ENCODE measurements around the gene S1PR1. TPM values are rescaled to one million over a fixed set of nuclear protein-coding genes. Genes with fewer than 3 reads are reported as not detected.
"Not testable (repeated sequence)": the region's sequence is repeated elsewhere in the genome, so short reads cannot be mapped to it uniquely, and the experiment has no call there.

Gene S1PR1
- total RNA-seq, 6 donors from 2014 or later: 18.9 to 130 (median 76.5) TPM

DNA sequence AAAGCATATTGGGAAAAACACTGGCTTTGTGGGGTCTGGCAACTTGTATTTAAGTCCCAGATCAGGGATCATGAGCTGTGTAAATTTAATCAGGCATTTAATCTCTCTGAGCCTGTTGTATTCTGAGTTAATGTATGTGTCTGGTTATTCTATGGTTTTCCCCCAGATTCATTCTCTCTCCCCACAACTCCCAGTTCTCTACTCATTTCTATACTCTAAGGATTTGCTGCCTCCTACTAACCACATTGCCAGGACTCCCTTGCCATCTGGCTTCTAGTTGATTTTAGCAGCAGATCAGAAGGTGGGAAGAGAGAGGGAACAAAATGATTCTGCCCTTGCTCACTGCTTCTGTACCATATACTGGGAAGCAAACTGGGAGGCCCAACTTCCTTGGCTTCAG is 31.4 kb upstream of the S1PR1 start:
- Histone ChIP-seq H3K27me3 (no peaks in the 10 kb centered on the region), H3K4me3 (no peak overlapping the region), H3K27ac (no peak overlapping the region), H3K4me1 (peaks cover 0 to 3% (median 0%) of the 10 kb centered on the region in 4 donors), H3K36me3 (no peaks in the 10 kb centered on the region), H3K9me3 (no peaks in the 10 kb centered on the region)
- ATAC-seq (ENCODE audit: low FRiP score in 2 of 2) (no peak), DNase-seq (no peak)
- TF ChIP-seq POLR2AphosphoS5 (IDR thresholded peaks at IDR 0.05) (no peak), EP300 (IDR thresholded peaks at IDR 0.05) (no peak)

DNA sequence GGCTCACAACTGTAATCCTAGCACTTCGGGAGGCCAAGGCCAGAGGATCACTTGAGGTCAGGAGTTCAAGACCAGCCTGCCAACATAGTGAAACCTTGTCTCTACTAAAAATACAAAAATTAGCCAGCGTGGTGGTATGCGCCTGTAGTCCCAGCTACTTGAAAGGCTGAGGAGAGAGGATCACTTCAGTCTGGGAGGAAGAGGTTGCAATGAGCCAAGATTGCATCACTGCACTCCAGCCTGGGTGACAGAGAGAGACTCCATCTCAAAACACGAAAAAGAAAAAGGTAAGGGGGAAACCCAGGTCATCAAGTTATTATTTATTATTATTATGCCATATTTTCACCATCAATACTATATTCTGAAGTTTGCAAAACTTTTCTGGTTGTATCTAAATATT is 30.7 kb upstream of the S1PR1 start:
- not testable (repeated sequence) for ATAC-seq (ENCODE audit: low FRiP score in 2 of 2); H3K27ac ChIP-seq
- 54 to 71% methylated on average over 4 of the region's 4 CpGs for WGBS, 2 donors

GRCh38 chr1:101207271-101207670 is 29.5 kb upstream of the S1PR1 start:
- not testable (repeated sequence) for H3K27me3 ChIP-seq; H3K27ac ChIP-seq; H3K36me3 ChIP-seq; ATAC-seq (ENCODE audit: low FRiP score in 2 of 2); H3K4me1 ChIP-seq; H3K9me3 ChIP-seq; DNase-seq; H3K4me3 ChIP-seq
- WGBS, 2 donors: 90 to 98% methylated on average over 9 of the region's 9 CpGs

More for the DNA sequence above, 30.7 kb upstream of the S1PR1 start:
- H3K4me3 ChIP-seq, H3K36me3 ChIP-seq, DNase-seq, H3K9me3 ChIP-seq, H3K27me3 ChIP-seq, H3K4me1 ChIP-seq: not testable (repeated sequence)

GRCh38 chr1:101207891-101208290 is 28.9 kb upstream of the S1PR1 start:
- Histone ChIP-seq H3K9me3 (no peaks in the 10 kb centered on the region), H3K4me1 (peaks cover 0 to 3% (median 0%) of the 10 kb centered on the region in 4 donors), H3K27me3 (no peaks in the 10 kb centered on the region), H3K27ac (no peak overlapping the region), H3K36me3 (no peaks in the 10 kb centered on the region), H3K4me3 (no peak overlapping the region)
- 94 to 98% methylated on average over 2 of the region's 2 CpGs for WGBS, 2 donors
- DNase-seq: no peak
- ATAC-seq (ENCODE audit: low FRiP score in 2 of 2): no peak
- no peak for TF ChIP-seq POLR2AphosphoS5 (IDR thresholded peaks at IDR 0.05)
- no peak for TF ChIP-seq POLR2A (IDR thresholded peaks at IDR 0.05)

- H3K36me3 ChIP-seq: no peaks in the 10 kb centered on the region
- no peak overlapping the region for H3K4me3 ChIP-seq
- no peak for DNase-seq
- TF ChIP-seq EP300 (IDR thresholded peaks at IDR 0.05): no peak
- TF ChIP-seq POLR2AphosphoS5 (IDR thresholded peaks at IDR 0.05): no peak
- no peak for TF ChIP-seq POLR2A (IDR thresholded peaks at IDR 0.05)
- no peak for TF ChIP-seq CTCF (IDR thresholded peaks at IDR 0.05)
- WGBS, 2 donors: 93 to 94% methylated on average over 6 of the region's 6 CpGs
- no peak overlapping the region for H3K27ac ChIP-seq
- H3K4me1 ChIP-seq: peaks cover 0 to 2% (median 0%) of the 10 kb centered on the region in 4 donors
- no peak for ATAC-seq (ENCODE audit: low FRiP score in 2 of 2)
- H3K9me3 ChIP-seq: no peaks in the 10 kb centered on the region
- H3K27me3 ChIP-seq: no peaks in the 10 kb centered on the region
Observed at GRCh38 chr1:101215363-101216011, 21.3 kb upstream of the S1PR1 start.

- Histone ChIP-seq H3K4me3 (no peak overlapping the region), H3K4me1 (peaks cover 0 to 2% (median 0%) of the 10 kb centered on the region in 4 donors), H3K27me3 (no peaks in the 10 kb centered on the region), H3K27ac (no peak overlapping the region), H3K36me3 (no peaks in the 10 kb centered on the region), H3K9me3 (no peaks in the 10 kb centered on the region)
- no peak for ATAC-seq (ENCODE audit: low FRiP score in 2 of 2)
- no peak for DNase-seq
- no peak for TF ChIP-seq EP300 (IDR thresholded peaks at IDR 0.05)
- no peak for TF ChIP-seq POLR2A (IDR thresholded peaks at IDR 0.05)
- no peak for TF ChIP-seq CTCF (IDR thresholded peaks at IDR 0.05)
- no peak for TF ChIP-seq POLR2AphosphoS5 (IDR thresholded peaks at IDR 0.05)
- WGBS, 2 donors: 54 to 66% methylated on average over 2 of the region's 2 CpGs
Observed at GRCh38 chr1:101216623-101217022, 20.2 kb upstream of the S1PR1 start.

DNA sequence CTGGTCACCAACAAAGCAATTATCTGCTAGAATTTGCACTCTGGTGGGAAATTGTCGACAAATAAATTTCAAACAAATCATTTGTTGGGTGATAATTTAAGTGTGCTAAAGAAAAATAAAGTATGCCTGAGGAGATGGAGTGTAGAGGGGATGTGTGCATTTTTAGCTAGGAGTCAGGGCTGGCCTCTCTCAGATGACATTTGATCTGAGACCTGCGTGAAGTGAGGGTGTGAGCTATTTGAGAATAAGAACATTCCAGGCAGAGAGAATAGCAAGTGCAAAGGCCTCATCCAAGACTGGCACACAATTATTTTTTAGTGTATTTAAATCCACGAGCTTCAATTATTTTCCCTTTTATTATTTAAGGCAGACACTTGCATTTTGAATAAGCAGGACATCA is 19.7 kb upstream of the S1PR1 start:
- no peaks in the 10 kb centered on the region for H3K9me3 ChIP-seq
- no peaks in the 10 kb centered on the region for H3K36me3 ChIP-seq
- TF ChIP-seq CTCF (IDR thresholded peaks at IDR 0.05) (no peak), POLR2A (IDR thresholded peaks at IDR 0.05) (no peak), POLR2AphosphoS5 (IDR thresholded peaks at IDR 0.05) (no peak), EP300 (IDR thresholded peaks at IDR 0.05) (no peak)
- 76 to 82% methylated on average over 3 of the region's 3 CpGs for WGBS, 2 donors
- H3K4me1 ChIP-seq: peaks cover 0 to 2% (median 0%) of the 10 kb centered on the region in 4 donors
- no peak overlapping the region for H3K4me3 ChIP-seq
- DNase-seq (no peak), ATAC-seq (ENCODE audit: low FRiP score in 2 of 2) (no peak)
- H3K27me3 ChIP-seq: no peaks in the 10 kb centered on the region
- no peak overlapping the region for H3K27ac ChIP-seq

- H3K4me3 ChIP-seq; H3K9me3 ChIP-seq; ATAC-seq (ENCODE audit: low FRiP score in 2 of 2); H3K4me1 ChIP-seq; DNase-seq; H3K27me3 ChIP-seq; H3K27ac ChIP-seq; H3K36me3 ChIP-seq: not testable (repeated sequence)
- WGBS, 2 donors: 93 to 96% methylated on average over 6 of the region's 6 CpGs
Observed at GRCh38 chr1:101218968-101219367, 17.9 kb upstream of the S1PR1 start.
